GM12878 (cell line): ENCODE data around the gene KCNA1. TPM values are rescaled to one million over a fixed set of nuclear protein-coding genes. Genes with fewer than 3 reads are reported as not detected.
A peak's percentile ranks its signal among the peaks of the same experiment; 100 is the strongest.

Experiments
- ATAC-seq: fragments of 200-7000 bp; cut with Tn5 transposase; 3 replicates; pipeline ENCODE4 v1.9.1; 2020; ENCODE audit warnings: mild to moderate bottlenecking, moderate library complexity
- BruUV-seq: library from RNA; stranded (reverse); fragments of 400-500 nt; replicated peaks from 2 replicates; lab custom pipeline; 2021; lab: Mats Ljungman, UMichigan
- CTCF ChIA-PET: fragments of 300-600 bp; sonication (Branson Sonifier 250); formaldehyde crosslinking; extraction: SDS; loops from one replicate; lab custom pipeline; 2021; ENCODE audit warnings: inconsistent platforms; lab: Yijun Ruan, JAX
- POLR2A ChIA-PET: fragments of 350-600 bp; formaldehyde crosslinking; extraction: SDS; loops from one replicate; lab custom pipeline; 2021; ENCODE audit warnings: inconsistent platforms; lab: Charles Lee
- RAD21 ChIA-PET: fragments of 300-600 bp; sonication (Branson Sonifier 250); formaldehyde crosslinking; loops from one replicate; lab custom pipeline; 2023; ENCODE audit warnings: antibody characterized with exemption; ENCODE audit not compliant: unreplicated experiment; lab: Charles Lee
- SMC1A ChIA-PET: fragments of 300-600 bp; sonication (Branson Sonifier 250); formaldehyde crosslinking; loops from one replicate; lab custom pipeline; 2023; ENCODE audit not compliant: unreplicated experiment, uncharacterized antibody; lab: Charles Lee
- DNase-seq: peaks from one replicate; pipeline ENCODE4 v3.0.0-alpha.2; 2011; ENCODE audit warnings: low read depth, low spot score
- FAIRE-seq: peaks from 3 replicates; lab custom pipeline; 2011; peaks lifted over from hg19 to GRCh38; lab: Jason Lieb, UNC
- H2AFZ ChIP-seq: 2 replicates; pipeline ENCODE4 v1.6.0; 2011; ENCODE audit warnings: low read depth, low read length, control low read depth; ENCODE audit not compliant: control insufficient read depth
- H3K27ac ChIP-seq: 2 replicates; pipeline ENCODE4 v1.5.1; 2011; ENCODE audit warnings: control low read depth; ENCODE audit not compliant: control insufficient read depth, insufficient read depth
- H3K27me3 ChIP-seq, 2 experiments: replicated peaks in 1 of 2; 2 replicates each; pipeline versions ENCODE4 v1.6.0 to v1.6.1; 2011; ENCODE audit warnings: low read length in 1 of 2; ENCODE audit not compliant: control insufficient read depth in 2 of 2, insufficient read depth in 2 of 2
- H3K36me3 ChIP-seq, 2 experiments: 2 replicates each; pipeline ENCODE4 v1.5.1; 2011; ENCODE audit warnings: low read length in 1 of 2; ENCODE audit not compliant: control insufficient read depth in 2 of 2, insufficient read depth in 2 of 2
- H3K4me1 ChIP-seq: 2 replicates; pipeline ENCODE4 v1.6.1; 2011; ENCODE audit warnings: mild to moderate bottlenecking, low read length, moderate library complexity, mixed read lengths; ENCODE audit not compliant: control insufficient read depth, insufficient read depth
- H3K4me2 ChIP-seq: 2 replicates; pipeline ENCODE4 v1.6.0; 2011; ENCODE audit warnings: control low read depth; ENCODE audit not compliant: control insufficient read depth, insufficient read depth
- H3K4me3 ChIP-seq: fragments of 200-600 bp; sonication (generic); 2 replicates; pipeline ENCODE4 v1.5.1; 2016
- H3K79me2 ChIP-seq: 2 replicates; pipeline ENCODE4 v1.6.0; 2011; ENCODE audit warnings: low read length; ENCODE audit not compliant: control insufficient read depth, insufficient read depth
- H3K9ac ChIP-seq: 2 replicates; pipeline ENCODE4 v1.8.0; 2011; ENCODE audit warnings: low read length, control low read depth, mixed read lengths; ENCODE audit not compliant: control insufficient read depth, insufficient read depth
- H3K9me3 ChIP-seq: replicated peaks from 3 replicates; pipeline ENCODE4 v1.5.1; 2011; ENCODE audit warnings: mild to moderate bottlenecking, low read length; ENCODE audit not compliant: control insufficient read depth, insufficient read depth
- H4K20me1 ChIP-seq: 2 replicates; pipeline ENCODE4 v1.6.0; 2011; ENCODE audit not compliant: control insufficient read depth, insufficient read depth
- CHD4 ChIP-seq: fragments of 200-600 bp; sonication (generic); IDR thresholded peaks from 2 replicates; pipeline ENCODE4 v1.6.1; 2016; ENCODE audit warnings: mild to moderate bottlenecking
- EED ChIP-seq: sonication (generic); IDR thresholded peaks from 2 replicates; pipeline ENCODE4 v1.6.1; 2016; ENCODE audit warnings: antibody characterized with exemption, low read depth
- JUNB ChIP-seq: IDR thresholded peaks from 2 replicates; pipeline ENCODE4 v1.6.1; 2016; ENCODE audit warnings: antibody characterized with exemption, mild to moderate bottlenecking
- RCOR1 ChIP-seq: conservative IDR thresholded peaks from 2 replicates; pipeline ENCODE4 v1.6.1; 2012; ENCODE audit warnings: low read depth, low read length, improper control_type of control experiment
- WGBS: methylation state at CpG from one replicate; pipeline ENCODE4 v1.1.6; 2016; ENCODE audit warnings: low lambda C conversion rate; ENCODE audit not compliant: insufficient replicate concordance, insufficient coverage; ENCODE audit errors: missing lambda C conversion rate; 5-methylcytosine and 5-hydroxymethylcytosine counted together
- in situ Hi-C: fragments of 300-500 bp; cut with MboI; formaldehyde crosslinking; loops from 9 replicates; pipeline ENCODE4 v1.14.3; 2018; ENCODE audit warnings: mixed read lengths
- intact Hi-C: fragments of 100-400 bp; cut with micrococcal nuclease; formaldehyde crosslinking; loops from one replicate; pipeline ENCODE4 v1.14.2; 2022; ENCODE audit not compliant: unreplicated experiment
- polyA plus RNA-seq, 11 experiments: library from polyadenylated mRNA; depleted of rRNA in 4 of 11; unstranded in 6 of 11; stranded (reverse) in 5 of 11; fragments of >200 nt; fragmentation: Nextera tagmentation in 4 of 11; fragmentation: Illumina TruSeq in 1 of 11; extraction: Ambion mirVana in 4 of 11; extraction: Trizol in 1 of 11; gene quantifications; 1 replicate in 1 of 11; 2 replicates in 10 of 11; pipeline versions ENCODE4 v1.2.1 to v1.2.3, GENCODE V29; 2011 to 2016; ENCODE audit warnings: inconsistent platforms in 2 of 11, missing spikeins in 2 of 11, low read depth in 1 of 11
- total RNA-seq, 4 experiments: library from RNA; depleted of rRNA in 3 of 4; stranded (reverse); fragments of >200 nt in 3 of 4; fragmentation: Illumina TruSeq in 1 of 4; extraction: Trizol in 1 of 4; gene quantifications; 2 replicates each; pipeline versions ENCODE4 v1.2.1 to v1.2.3, GENCODE V29; 2013 to 2021
- TF ChIP-seq, protein P1 (sequence below): fragments of 450-650 bp; IDR thresholded peaks from 2 replicates; pipeline ENCODE4 v1.6.1; 2016; ENCODE audit warnings: mild to moderate bottlenecking

KCNA1 gene
- total and polyA plus RNA-seq, 10 of the 15 experiments (the other 5 are each of a cell fraction or from before 2014, with no cell fraction given), result 0.05 to 0.77 (median 0.33) TPM

DNA sequence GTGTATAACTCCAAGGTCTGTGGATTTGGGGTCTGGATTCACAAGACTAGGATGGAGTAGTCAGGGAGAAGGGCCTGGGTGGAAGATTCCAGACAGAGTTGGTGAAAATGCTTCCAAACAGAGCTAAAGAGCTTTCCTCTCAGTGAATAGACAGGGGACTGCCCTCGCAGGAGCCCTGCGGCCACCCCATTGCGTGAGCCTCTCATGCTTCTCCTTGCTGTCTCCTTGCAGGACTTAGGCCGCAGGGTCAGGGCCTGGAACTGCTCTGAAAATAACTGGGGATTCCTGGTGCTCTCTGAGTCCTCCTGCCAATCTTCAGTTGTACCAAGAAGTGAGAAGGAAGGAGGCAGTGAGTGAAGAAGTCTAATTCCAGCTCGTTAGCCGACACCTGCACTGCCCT lies 49.0 kb upstream of the KCNA1 start:
- in situ Hi-C loops (no loop called here), intact Hi-C loops (loop anchor here (1.0 kb wide), 1 partner anchor 223 kb away; no protein-coding TSS in a partner anchor)
- WGBS, result 65% methylated on average over 5 of the region's 6 CpGs
- SMC1A ChIA-PET, result interaction anchor here (1.3 to 2.7 kb wide), 2 partner anchors 91 to 125 kb away, joined by 3 to 8 read pairs; no protein-coding TSS in a partner anchor
- no peak overlapping the region for H3K4me2 ChIP-seq
- no peaks in the 10 kb centered on the region for H3K36me3 ChIP-seq
- DNase-seq, result no peak
- RAD21 ChIA-PET, result interaction anchor here (0.8 to 1.8 kb wide), 3 partner anchors 31 to 143 kb away, joined by 3 to 4 read pairs (median 3); no protein-coding TSS in a partner anchor
- H3K9me3 ChIP-seq, result no peaks in the 10 kb centered on the region
- POLR2A ChIA-PET, result no interaction called here
- TF ChIP-seq RCOR1, result no peak
- TF ChIP-seq, all 136 proteins: peak for 0
- BruUV-seq, result no TSS peak
- Histone ChIP-seq H2AFZ (no peak overlapping the region), H3K9ac (no peak overlapping the region), H3K27ac (no peak overlapping the region; the same call in 1 of the 2 replicates), H4K20me1 (no peaks in the 10 kb centered on the region), H3K4me3 (no peak overlapping the region), H3K27me3 (no peaks in the 10 kb centered on the region; a peak in 1 of 4 replicates), H3K4me1 (peaks cover 40% of the 10 kb centered on the region), H3K79me2 (no peaks in the 10 kb centered on the region)
- CTCF ChIA-PET, result interaction anchor here (5.9 to 6.4 kb wide), 2 partner anchors 13 to 140 kb away, joined by 47 to 59 read pairs; no protein-coding TSS in a partner anchor
- FAIRE-seq, result no peak
- ATAC-seq, result no peak

DNA sequence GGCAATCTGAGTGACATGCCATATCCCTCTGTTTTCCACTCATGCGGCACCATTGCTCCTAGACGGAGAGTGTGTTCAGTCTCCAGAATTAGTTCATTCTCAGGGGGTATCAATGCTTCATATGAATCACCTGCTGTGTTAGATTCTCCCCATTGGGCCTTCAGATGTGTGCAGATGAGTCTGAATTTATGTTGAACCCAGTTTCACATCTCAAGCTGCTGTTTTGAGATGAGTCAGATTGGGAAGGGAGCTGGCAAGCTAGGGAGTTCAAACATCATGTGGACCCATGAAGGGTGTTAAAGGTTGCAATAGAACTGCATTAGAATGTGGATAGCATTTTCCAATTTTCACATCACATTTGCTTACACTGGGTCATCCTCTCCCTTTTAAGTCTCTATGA lies 46.9 kb upstream of the KCNA1 start:
- ChIA-PET RAD21 (no interaction called here), SMC1A (no interaction called here)
- in situ Hi-C loops, result no loop called here

More for the DNA sequence above, 46.9 kb upstream of the KCNA1 start:
- no peak overlapping the region for H3K27ac ChIP-seq
- no peak; the same call in 2 of the 3 replicates for ATAC-seq
- ChIA-PET CTCF (interaction anchor here (0.7 to 1.4 kb wide), 3 partner anchors 16 to 223 kb away, joined by 3 to 4 read pairs (median 4); no protein-coding TSS in a partner anchor), POLR2A (no interaction called here)
- H4K20me1 ChIP-seq, result no peaks in the 10 kb centered on the region
- intact Hi-C loops, result no loop called here
- H3K79me2 ChIP-seq, result no peaks in the 10 kb centered on the region
- no peak overlapping the region for H3K4me3 ChIP-seq
- H2AFZ ChIP-seq, result no peak overlapping the region
- H3K4me2 ChIP-seq, result peak overlapping the region; percentile 30; the same call in 1 of the 2 replicates
- no peaks in the 10 kb centered on the region for H3K36me3 ChIP-seq
- WGBS, result 0% methylated on average over 2 of the region's 2 CpGs
- DNase-seq, result peak; percentile 28
- H3K27me3 ChIP-seq, result no peaks in the 10 kb centered on the region; a peak in 1 of 4 replicates
- peaks cover 39% of the 10 kb centered on the region for H3K4me1 ChIP-seq
- no peak for FAIRE-seq
- TF ChIP-seq JUNB (peak; percentile 61), EED (peak; percentile 78), CHD4 (no peak)
- TF ChIP-seq, protein P1, sequence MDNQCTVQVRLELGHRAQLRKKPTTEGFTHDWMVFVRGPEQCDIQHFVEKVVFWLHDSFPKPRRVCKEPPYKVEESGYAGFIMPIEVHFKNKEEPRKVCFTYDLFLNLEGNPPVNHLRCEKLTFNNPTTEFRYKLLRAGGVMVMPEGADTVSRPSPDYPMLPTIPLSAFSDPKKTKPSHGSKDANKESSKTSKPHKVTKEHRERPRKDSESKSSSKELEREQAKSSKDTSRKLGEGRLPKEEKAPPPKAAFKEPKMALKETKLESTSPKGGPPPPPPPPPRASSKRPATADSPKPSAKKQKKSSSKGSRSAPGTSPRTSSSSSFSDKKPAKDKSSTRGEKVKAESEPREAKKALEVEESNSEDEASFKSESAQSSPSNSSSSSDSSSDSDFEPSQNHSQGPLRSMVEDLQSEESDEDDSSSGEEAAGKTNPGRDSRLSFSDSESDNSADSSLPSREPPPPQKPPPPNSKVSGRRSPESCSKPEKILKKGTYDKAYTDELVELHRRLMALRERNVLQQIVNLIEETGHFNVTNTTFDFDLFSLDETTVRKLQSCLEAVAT, result no peak
- no peaks in the 10 kb centered on the region for H3K9me3 ChIP-seq
- BruUV-seq, result no TSS peak
- no peak overlapping the region for H3K9ac ChIP-seq
